ENCODE results near the gene VGF.

- no peak for TF ChIP-seq CTCF (conservative IDR thresholded peaks at IDR 0.05)
- no peak for TF ChIP-seq ZFX (IDR thresholded peaks at IDR 0.05)
These were observed 37.2 kb upstream of the VGF start for GRCh38 chr7:101202603-101202918.

All from C4-2B (cell line).